GM12872 (cell line): ENCODE results near the gene CHPT1.

Experiments used
- TF ChIP-seq, protein P1 (sequence below): IDR thresholded peaks from 3 replicates; pipeline ENCODE4 v1.5.1; 2011; ENCODE audit warnings: low read depth, mild to moderate bottlenecking, low read length, moderate library complexity; ENCODE audit not compliant: insufficient read depth

The CHPT1 gene

DNA sequence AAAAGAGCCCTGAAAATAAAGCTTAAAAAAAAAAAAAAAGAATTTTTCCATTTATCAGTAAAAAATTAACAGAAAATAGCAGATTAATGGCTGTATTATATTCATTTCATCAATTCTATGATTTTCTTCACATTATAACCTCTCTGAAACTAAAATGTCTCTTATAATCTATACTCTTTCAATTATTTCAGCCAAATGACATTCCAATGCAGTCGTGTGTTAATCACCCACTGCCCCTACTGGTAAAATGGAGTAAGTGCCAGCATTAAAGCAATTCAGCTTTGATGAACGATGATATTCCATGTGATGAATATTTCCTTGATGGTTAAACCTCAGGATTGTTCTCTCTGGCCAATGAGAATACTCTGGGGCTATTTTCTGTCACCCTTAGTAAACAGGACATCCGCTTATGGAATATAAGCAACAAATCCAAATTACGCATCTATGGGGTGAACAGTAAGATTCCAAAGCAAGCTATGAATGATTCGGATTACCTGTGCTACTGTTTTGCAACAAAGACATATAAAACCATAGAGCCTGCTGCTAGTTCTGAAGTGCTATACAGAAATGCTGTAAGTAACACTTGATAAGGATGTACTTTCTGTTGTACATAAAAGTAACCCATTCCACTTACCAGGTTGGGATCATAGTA, 62.1 kb downstream of the CHPT1 start:
- TF ChIP-seq, protein P1, sequence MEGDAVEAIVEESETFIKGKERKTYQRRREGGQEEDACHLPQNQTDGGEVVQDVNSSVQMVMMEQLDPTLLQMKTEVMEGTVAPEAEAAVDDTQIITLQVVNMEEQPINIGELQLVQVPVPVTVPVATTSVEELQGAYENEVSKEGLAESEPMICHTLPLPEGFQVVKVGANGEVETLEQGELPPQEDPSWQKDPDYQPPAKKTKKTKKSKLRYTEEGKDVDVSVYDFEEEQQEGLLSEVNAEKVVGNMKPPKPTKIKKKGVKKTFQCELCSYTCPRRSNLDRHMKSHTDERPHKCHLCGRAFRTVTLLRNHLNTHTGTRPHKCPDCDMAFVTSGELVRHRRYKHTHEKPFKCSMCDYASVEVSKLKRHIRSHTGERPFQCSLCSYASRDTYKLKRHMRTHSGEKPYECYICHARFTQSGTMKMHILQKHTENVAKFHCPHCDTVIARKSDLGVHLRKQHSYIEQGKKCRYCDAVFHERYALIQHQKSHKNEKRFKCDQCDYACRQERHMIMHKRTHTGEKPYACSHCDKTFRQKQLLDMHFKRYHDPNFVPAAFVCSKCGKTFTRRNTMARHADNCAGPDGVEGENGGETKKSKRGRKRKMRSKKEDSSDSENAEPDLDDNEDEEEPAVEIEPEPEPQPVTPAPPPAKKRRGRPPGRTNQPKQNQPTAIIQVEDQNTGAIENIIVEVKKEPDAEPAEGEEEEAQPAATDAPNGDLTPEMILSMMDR: peak; percentile 71; the same call in 2 of the 3 replicates

GRCh38 chr12:101761350-101761749, 63.9 kb downstream of the CHPT1 start:
- TF ChIP-seq, protein P1: no peak

DNA sequence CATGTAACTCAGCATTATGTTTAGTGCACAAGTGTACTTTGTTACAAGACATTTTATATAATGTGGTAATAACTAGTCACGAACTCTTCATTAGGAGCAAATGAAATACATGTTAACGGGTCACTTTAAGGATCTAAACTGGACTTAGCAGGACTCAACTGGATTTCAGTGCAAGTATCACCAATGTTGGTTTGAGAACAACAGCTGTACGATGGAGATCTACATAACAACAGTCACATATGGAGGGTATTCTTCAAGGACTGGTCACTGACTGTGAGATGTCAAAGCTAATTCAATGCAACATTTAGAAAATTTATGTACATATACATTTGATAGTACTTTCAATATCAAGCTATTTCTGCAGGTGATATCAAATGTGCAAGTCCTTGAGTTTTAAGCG, 64.3 kb downstream of the CHPT1 start:
- TF ChIP-seq, protein P1: no peak

DNA sequence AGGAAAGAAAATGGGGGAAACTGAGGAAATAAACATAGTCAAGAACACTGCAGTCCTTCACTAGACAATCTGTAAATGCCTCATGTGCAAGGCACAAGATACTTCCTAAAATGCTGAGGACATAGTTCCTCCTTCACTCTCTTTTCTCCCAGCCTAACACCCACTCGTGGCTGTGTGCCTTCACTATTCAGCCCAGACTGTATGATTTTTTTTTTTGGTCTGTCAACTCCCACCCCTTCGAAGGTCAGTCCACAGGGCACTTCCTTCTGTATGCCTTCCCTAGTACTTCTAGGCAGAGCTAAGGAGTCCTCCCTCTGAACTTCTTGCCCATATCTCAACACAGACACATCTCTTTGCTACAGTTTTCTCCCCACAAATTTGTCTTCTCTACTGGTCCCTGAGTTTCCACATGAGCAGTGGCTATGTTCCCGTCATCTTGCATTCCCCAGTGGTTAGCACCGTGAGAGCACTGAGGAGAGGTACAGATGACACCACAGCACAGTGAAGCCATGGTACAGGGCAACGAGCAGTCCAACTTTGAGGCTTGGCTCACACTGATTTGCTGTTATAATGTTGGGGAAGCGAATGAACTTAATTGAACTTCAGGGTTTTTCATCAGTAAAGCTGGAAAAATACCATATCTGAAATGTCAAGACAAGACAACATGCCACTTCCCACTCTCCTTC, 65.9 kb downstream of the CHPT1 start:
- TF ChIP-seq, protein P1: no peak

GRCh38 chr12:101764051-101764792, 66.8 kb downstream of the CHPT1 start:
- TF ChIP-seq, protein P1: no peak

- TF ChIP-seq, protein P1: no peak
These were observed 70.1 kb downstream of the CHPT1 start for GRCh38 chr12:101767537-101767936.

GRCh38 chr12:101768781-101769180, 71.3 kb downstream of the CHPT1 start:
- TF ChIP-seq, protein P1: no peak
